GM19467 (cell line): ENCODE data around the gene ZCCHC7.

Experiments
- ATAC-seq: cut with Tn5 transposase; IDR thresholded peaks from one replicate; pipeline ENCODE4 v1.9.1; 2021; ENCODE audit warnings: mild to moderate bottlenecking, moderate library complexity; ENCODE audit not compliant: unreplicated experiment

The ZCCHC7 gene

GRCh38 chr9:37328556-37329227, 208.3 kb downstream of the ZCCHC7 start:
- no peak for ATAC-seq

GRCh38 chr9:37329576-37329975, 209.2 kb downstream of the ZCCHC7 start:
- ATAC-seq: no peak

GRCh38 chr9:37331871-37332270, 211.5 kb downstream of the ZCCHC7 start:
- ATAC-seq: no peak

GRCh38 chr9:37332578-37332977, 212.2 kb downstream of the ZCCHC7 start:
- no peak for ATAC-seq

GRCh38 chr9:37333288-37333687, 212.9 kb downstream of the ZCCHC7 start:
- ATAC-seq: no peak

- ATAC-seq: no peak
Observed at GRCh38 chr9:37335238-37335637, 214.9 kb downstream of the ZCCHC7 start.

GRCh38 chr9:37336150-37336549, 215.8 kb downstream of the ZCCHC7 start:
- no peak for ATAC-seq

- no peak for ATAC-seq
Observed at GRCh38 chr9:37337301-37337890, 217.0 kb downstream of the ZCCHC7 start.

- no peak for ATAC-seq
Observed at GRCh38 chr9:37338218-37338617, 217.8 kb downstream of the ZCCHC7 start.

GRCh38 chr9:37339923-37340322, 219.5 kb downstream of the ZCCHC7 start:
- ATAC-seq: no peak

GRCh38 chr9:37340961-37341360, 220.6 kb downstream of the ZCCHC7 start:
- ATAC-seq: no peak

GRCh38 chr9:37341704-37342103, 221.3 kb downstream of the ZCCHC7 start:
- ATAC-seq: no peak

GRCh38 chr9:37342493-37342892, 222.1 kb downstream of the ZCCHC7 start:
- ATAC-seq: no peak

GRCh38 chr9:37342895-37343294, 222.5 kb downstream of the ZCCHC7 start:
- ATAC-seq: no peak

GRCh38 chr9:37343724-37344123, 223.3 kb downstream of the ZCCHC7 start:
- no peak for ATAC-seq

- ATAC-seq: no peak
Observed at GRCh38 chr9:37345038-37345437, 224.7 kb downstream of the ZCCHC7 start.

- ATAC-seq: no peak
Observed at GRCh38 chr9:37348917-37349316, 228.5 kb downstream of the ZCCHC7 start.

GRCh38 chr9:37350486-37351190, 230.3 kb downstream of the ZCCHC7 start:
- no peak for ATAC-seq

GRCh38 chr9:37353791-37354190, 233.4 kb downstream of the ZCCHC7 start:
- no peak for ATAC-seq

GRCh38 chr9:37362430-37362829, 242.1 kb downstream of the ZCCHC7 start:
- ATAC-seq: no peak

- ATAC-seq: no peak
Observed at GRCh38 chr9:37363124-37363523, 242.8 kb downstream of the ZCCHC7 start.

GRCh38 chr9:37364136-37364535, 243.8 kb downstream of the ZCCHC7 start:
- ATAC-seq: no peak
